ENCODE data around the gene ORM2.

DNA sequence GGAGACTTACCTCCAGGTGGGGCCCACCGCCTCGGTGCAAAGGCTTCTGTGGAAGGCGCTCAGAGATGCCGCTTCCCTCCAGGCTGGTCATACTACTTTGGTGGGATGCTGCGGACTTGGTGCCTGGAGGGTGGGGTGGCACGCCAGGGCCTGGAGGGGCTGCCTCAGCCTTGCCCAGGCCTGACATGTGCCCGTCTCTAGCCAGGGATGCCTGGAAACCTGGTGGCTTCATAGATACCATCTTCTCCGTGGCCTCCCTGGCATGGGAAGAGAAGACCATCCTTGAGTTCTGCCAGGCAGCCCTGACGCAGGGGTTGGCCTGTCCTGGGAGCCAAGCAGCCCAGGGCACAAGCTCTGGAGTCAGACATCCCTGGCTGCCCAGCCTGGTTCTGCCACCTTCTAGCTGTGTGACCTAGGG is 28.3 kb downstream of the ORM2 start:
- TF ChIP-seq MAX (IDR thresholded peaks at IDR 0.05) (no peak), EZH2 (IDR thresholded peaks at IDR 0.05) (no peak), RAD21 (IDR thresholded peaks at IDR 0.05; ENCODE audit: low read depth) (no peak), POLR2A (IDR thresholded peaks at IDR 0.05; ENCODE audit: borderline replicate concordance, extremely low read depth, insufficient read depth, insufficient read length) (no peak), POLR2AphosphoS5 (IDR thresholded peaks at IDR 0.05; ENCODE audit: low read depth, low read length) (no peak)
- TF ChIP-seq, protein P1, sequence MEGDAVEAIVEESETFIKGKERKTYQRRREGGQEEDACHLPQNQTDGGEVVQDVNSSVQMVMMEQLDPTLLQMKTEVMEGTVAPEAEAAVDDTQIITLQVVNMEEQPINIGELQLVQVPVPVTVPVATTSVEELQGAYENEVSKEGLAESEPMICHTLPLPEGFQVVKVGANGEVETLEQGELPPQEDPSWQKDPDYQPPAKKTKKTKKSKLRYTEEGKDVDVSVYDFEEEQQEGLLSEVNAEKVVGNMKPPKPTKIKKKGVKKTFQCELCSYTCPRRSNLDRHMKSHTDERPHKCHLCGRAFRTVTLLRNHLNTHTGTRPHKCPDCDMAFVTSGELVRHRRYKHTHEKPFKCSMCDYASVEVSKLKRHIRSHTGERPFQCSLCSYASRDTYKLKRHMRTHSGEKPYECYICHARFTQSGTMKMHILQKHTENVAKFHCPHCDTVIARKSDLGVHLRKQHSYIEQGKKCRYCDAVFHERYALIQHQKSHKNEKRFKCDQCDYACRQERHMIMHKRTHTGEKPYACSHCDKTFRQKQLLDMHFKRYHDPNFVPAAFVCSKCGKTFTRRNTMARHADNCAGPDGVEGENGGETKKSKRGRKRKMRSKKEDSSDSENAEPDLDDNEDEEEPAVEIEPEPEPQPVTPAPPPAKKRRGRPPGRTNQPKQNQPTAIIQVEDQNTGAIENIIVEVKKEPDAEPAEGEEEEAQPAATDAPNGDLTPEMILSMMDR (IDR thresholded peaks at IDR 0.05 in 2 of 3, conservative IDR thresholded peaks at IDR 0.05 in 1 of 3; ENCODE audit: borderline replicate concordance in 1 of 3, insufficient read depth in 1 of 3, low read depth in 2 of 3, low read length in 2 of 3): no peak
